Panc1 (cell line): ENCODE data around the gene UBE2L6.

Experiments
- POLR2AphosphoS5 ChIP-seq: IDR thresholded peaks from 2 replicates; pipeline ENCODE4 v1.6.1; 2012; ENCODE audit warnings: mild to moderate bottlenecking, low read depth, low read length, moderate library complexity
- TF ChIP-seq, protein P1 (sequence below): fragments of 450-650 bp; IDR thresholded peaks from 2 replicates; pipeline ENCODE4 v1.5.1; 2017; ENCODE audit warnings: mild to moderate bottlenecking

DNA sequence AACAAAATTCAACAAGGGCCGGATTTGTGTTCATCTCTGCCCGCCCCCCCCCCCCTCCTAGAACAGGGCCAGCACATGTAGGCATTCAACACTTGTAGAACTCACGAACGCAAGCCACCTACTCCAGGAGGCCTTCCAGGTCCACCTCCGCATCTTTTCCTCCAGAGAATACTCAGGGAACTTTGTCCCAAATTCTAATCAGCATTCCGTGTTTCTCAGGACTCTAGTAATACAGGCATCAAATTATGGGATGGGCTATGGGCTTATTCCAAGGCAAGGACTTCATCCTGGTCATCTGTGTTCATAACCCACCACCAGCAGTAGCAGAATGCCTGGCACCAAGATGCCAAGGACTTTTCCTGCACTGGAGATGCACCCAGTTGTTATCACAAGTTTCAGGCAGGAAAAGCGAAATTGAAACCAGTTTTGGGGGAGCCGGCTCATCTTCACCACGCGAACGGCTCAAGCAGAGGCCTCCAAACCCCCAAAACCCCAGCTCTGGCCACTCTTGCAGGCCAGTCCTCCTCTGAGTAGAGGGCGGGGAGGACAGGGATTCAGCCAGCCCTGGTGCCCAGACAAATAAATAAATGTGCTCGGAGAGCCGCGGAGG, 462 bp downstream of the UBE2L6 start:
- no peak for TF ChIP-seq POLR2AphosphoS5
- TF ChIP-seq, protein P1, sequence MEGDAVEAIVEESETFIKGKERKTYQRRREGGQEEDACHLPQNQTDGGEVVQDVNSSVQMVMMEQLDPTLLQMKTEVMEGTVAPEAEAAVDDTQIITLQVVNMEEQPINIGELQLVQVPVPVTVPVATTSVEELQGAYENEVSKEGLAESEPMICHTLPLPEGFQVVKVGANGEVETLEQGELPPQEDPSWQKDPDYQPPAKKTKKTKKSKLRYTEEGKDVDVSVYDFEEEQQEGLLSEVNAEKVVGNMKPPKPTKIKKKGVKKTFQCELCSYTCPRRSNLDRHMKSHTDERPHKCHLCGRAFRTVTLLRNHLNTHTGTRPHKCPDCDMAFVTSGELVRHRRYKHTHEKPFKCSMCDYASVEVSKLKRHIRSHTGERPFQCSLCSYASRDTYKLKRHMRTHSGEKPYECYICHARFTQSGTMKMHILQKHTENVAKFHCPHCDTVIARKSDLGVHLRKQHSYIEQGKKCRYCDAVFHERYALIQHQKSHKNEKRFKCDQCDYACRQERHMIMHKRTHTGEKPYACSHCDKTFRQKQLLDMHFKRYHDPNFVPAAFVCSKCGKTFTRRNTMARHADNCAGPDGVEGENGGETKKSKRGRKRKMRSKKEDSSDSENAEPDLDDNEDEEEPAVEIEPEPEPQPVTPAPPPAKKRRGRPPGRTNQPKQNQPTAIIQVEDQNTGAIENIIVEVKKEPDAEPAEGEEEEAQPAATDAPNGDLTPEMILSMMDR = no peak
